ES-I3 (cell line): Measurements from ENCODE around the gene PALLD.

Experiments used
- H3K36me3 ChIP-seq: 2 replicates; pipeline ENCODE4 v1.6.1; 2013; ENCODE audit warnings: mild to moderate bottlenecking, low read length, control low read depth, moderate library complexity; ENCODE audit not compliant: insufficient read depth
- H3K4me1 ChIP-seq: 2 replicates; pipeline ENCODE4 v1.6.1; 2013; ENCODE audit warnings: mild to moderate bottlenecking, control low read depth, low read length; ENCODE audit not compliant: insufficient read depth
- H3K9ac ChIP-seq: 2 replicates; pipeline ENCODE4 v1.6.1; 2013; ENCODE audit warnings: low read depth, mild to moderate bottlenecking, low read length, moderate library complexity
- H3K9me3 ChIP-seq: 2 replicates; pipeline ENCODE4 v1.6.1; 2013; ENCODE audit warnings: mild to moderate bottlenecking, low read length, moderate library complexity; ENCODE audit not compliant: control insufficient read depth, insufficient read depth

The PALLD gene

GRCh38 chr4:168739886-168740285, 243.0 kb downstream of the PALLD start:
- no peaks in the 10 kb centered on the region for H3K36me3 ChIP-seq
- peaks cover 27% of the 10 kb centered on the region for H3K4me1 ChIP-seq
- no peaks in the 10 kb centered on the region for H3K9me3 ChIP-seq
- no peak overlapping the region for H3K9ac ChIP-seq

- no peaks in the 10 kb centered on the region for H3K36me3 ChIP-seq
- no peak overlapping the region for H3K9ac ChIP-seq
- H3K4me1 ChIP-seq, result peaks cover 20% of the 10 kb centered on the region
- H3K9me3 ChIP-seq, result no peaks in the 10 kb centered on the region
Measured at GRCh38 chr4:168740691-168741090, 243.8 kb downstream of the PALLD start.

GRCh38 chr4:168741281-168742173, 244.7 kb downstream of the PALLD start:
- Histone ChIP-seq H3K9me3 (no peaks in the 10 kb centered on the region), H3K36me3 (no peaks in the 10 kb centered on the region), H3K4me1 (peaks cover 11% of the 10 kb centered on the region), H3K9ac (no peak overlapping the region)

GRCh38 chr4:168743131-168743530, 246.3 kb downstream of the PALLD start:
- H3K9me3 ChIP-seq, result no peaks in the 10 kb centered on the region
- H3K9ac ChIP-seq, result no peak overlapping the region
- no peaks in the 10 kb centered on the region for H3K4me1 ChIP-seq
- H3K36me3 ChIP-seq, result no peaks in the 10 kb centered on the region

- no peaks in the 10 kb centered on the region for H3K36me3 ChIP-seq
- no peaks in the 10 kb centered on the region for H3K4me1 ChIP-seq
- no peak overlapping the region for H3K9ac ChIP-seq
- no peaks in the 10 kb centered on the region for H3K9me3 ChIP-seq
Measured at GRCh38 chr4:168743601-168744000, 246.7 kb downstream of the PALLD start.

GRCh38 chr4:168744021-168744420, 247.2 kb downstream of the PALLD start:
- H3K9ac ChIP-seq, result no peak overlapping the region
- H3K9me3 ChIP-seq, result no peaks in the 10 kb centered on the region
- H3K36me3 ChIP-seq, result no peaks in the 10 kb centered on the region
- H3K4me1 ChIP-seq, result no peaks in the 10 kb centered on the region

- Histone ChIP-seq H3K4me1 (no peaks in the 10 kb centered on the region), H3K36me3 (no peaks in the 10 kb centered on the region), H3K9ac (no peak overlapping the region), H3K9me3 (no peaks in the 10 kb centered on the region)
Measured at GRCh38 chr4:168748807-168749206, 252.0 kb downstream of the PALLD start.

GRCh38 chr4:168751263-168752225, 254.7 kb downstream of the PALLD start:
- no peak overlapping the region for H3K9ac ChIP-seq
- no peaks in the 10 kb centered on the region for H3K36me3 ChIP-seq
- H3K4me1 ChIP-seq, result no peaks in the 10 kb centered on the region
- H3K9me3 ChIP-seq, result no peaks in the 10 kb centered on the region

- Histone ChIP-seq H3K36me3 (no peaks in the 10 kb centered on the region), H3K9ac (no peak overlapping the region), H3K4me1 (no peaks in the 10 kb centered on the region), H3K9me3 (no peaks in the 10 kb centered on the region)
Measured at GRCh38 chr4:168755598-168756477, 259.0 kb downstream of the PALLD start.

GRCh38 chr4:168757500-168757899, 260.6 kb downstream of the PALLD start:
- Histone ChIP-seq H3K4me1 (no peaks in the 10 kb centered on the region), H3K9ac (no peak overlapping the region), H3K9me3 (no peaks in the 10 kb centered on the region), H3K36me3 (no peaks in the 10 kb centered on the region)

- H3K36me3 ChIP-seq, result no peaks in the 10 kb centered on the region
- H3K4me1 ChIP-seq, result no peaks in the 10 kb centered on the region
- no peak overlapping the region for H3K9ac ChIP-seq
- H3K9me3 ChIP-seq, result no peaks in the 10 kb centered on the region
Measured at GRCh38 chr4:168758351-168758876, 261.6 kb downstream of the PALLD start.

GRCh38 chr4:168759321-168759720, 262.5 kb downstream of the PALLD start:
- Histone ChIP-seq H3K36me3 (no peaks in the 10 kb centered on the region), H3K4me1 (no peaks in the 10 kb centered on the region), H3K9ac (no peak overlapping the region), H3K9me3 (no peaks in the 10 kb centered on the region)

GRCh38 chr4:168759959-168760527, 263.2 kb downstream of the PALLD start:
- no peak overlapping the region for H3K9ac ChIP-seq
- no peaks in the 10 kb centered on the region for H3K4me1 ChIP-seq
- no peaks in the 10 kb centered on the region for H3K9me3 ChIP-seq
- H3K36me3 ChIP-seq, result no peaks in the 10 kb centered on the region
